Mesothelial cell of epicardium (in vitro differentiated cells): Measurements from ENCODE around the gene SNORC. TPM values are rescaled to one million over a fixed set of nuclear protein-coding genes. Genes with fewer than 3 reads are reported as not detected.

ENCODE experiments used
- DNase-seq, 2 experiments: peaks; one replicate each; pipeline ENCODE4 v3.0.0; 2021; ENCODE audit warnings: low spot score in 2 of 2; ENCODE audit not compliant: unreplicated experiment in 2 of 2
- H3K27ac Mint-ChIP-seq: 2 replicates; pipeline ENCODE4 v1.8.0; 2021; ENCODE audit warnings: mixed read lengths
- H3K27me3 Mint-ChIP-seq: 2 replicates; pipeline ENCODE4 v1.8.0; 2021; ENCODE audit warnings: low read depth, mixed read lengths
- H3K36me3 Mint-ChIP-seq: 2 replicates; pipeline ENCODE4 v1.8.0; 2021; ENCODE audit warnings: mixed read lengths
- H3K4me1 Mint-ChIP-seq: 2 replicates; pipeline ENCODE4 v1.8.0; 2021; ENCODE audit warnings: mixed read lengths
- H3K4me3 Mint-ChIP-seq: 2 replicates; pipeline ENCODE4 v1.8.0; 2021; ENCODE audit warnings: mild to moderate bottlenecking, moderate library complexity, mixed read lengths
- H3K9me3 Mint-ChIP-seq: 2 replicates; pipeline ENCODE4 v1.8.0; 2021; ENCODE audit warnings: mixed read lengths
- CTCF ChIP-seq: fragments of 200-600 bp; sonication (generic); IDR thresholded peaks from one replicate; pipeline ENCODE4 v1.5.0; 2021; ENCODE audit warnings: antibody characterized with exemption; ENCODE audit not compliant: unreplicated experiment
- total RNA-seq: library from RNA; stranded (reverse); gene quantifications from 3 replicates; pipeline ENCODE4 v1.2.1, GENCODE V29; 2021

The SNORC gene
- total RNA-seq, 1 donor from 2014 or later: 4.1 TPM

- no peaks in the 10 kb centered on the region for H3K9me3 Mint-ChIP-seq
- no peaks in the 10 kb centered on the region for H3K36me3 Mint-ChIP-seq
- peaks cover 3% of the 10 kb centered on the region for H3K4me1 Mint-ChIP-seq
- H3K4me3 Mint-ChIP-seq: peak overlapping the region; percentile 60
- no peak for DNase-seq
- peaks cover 17% of the 10 kb centered on the region for H3K27me3 Mint-ChIP-seq
- no peak for TF ChIP-seq CTCF
- no peak overlapping the region for H3K27ac Mint-ChIP-seq
Measured at GRCh38 chr2:232876978-232877441, 6.9 kb downstream of the SNORC start.

- no peaks in the 10 kb centered on the region for H3K9me3 Mint-ChIP-seq
- no peak for DNase-seq
- peak overlapping the region; percentile 60 for H3K4me3 Mint-ChIP-seq
- TF ChIP-seq CTCF: no peak
- H3K27ac Mint-ChIP-seq: no peak overlapping the region
- H3K27me3 Mint-ChIP-seq: peaks cover 17% of the 10 kb centered on the region
- H3K4me1 Mint-ChIP-seq: peaks cover 3% of the 10 kb centered on the region
- H3K36me3 Mint-ChIP-seq: no peaks in the 10 kb centered on the region
Measured at GRCh38 chr2:232877940-232878511, 8.0 kb downstream of the SNORC start.

GRCh38 chr2:232878855-232879617 lies 9.0 kb downstream of the SNORC start:
- H3K27me3 Mint-ChIP-seq: peaks cover 17% of the 10 kb centered on the region
- no peak for DNase-seq
- H3K4me1 Mint-ChIP-seq: peaks cover 3% of the 10 kb centered on the region
- no peaks in the 10 kb centered on the region for H3K36me3 Mint-ChIP-seq
- H3K4me3 Mint-ChIP-seq: no peak overlapping the region
- H3K9me3 Mint-ChIP-seq: no peaks in the 10 kb centered on the region
- no peak for TF ChIP-seq CTCF
- no peak overlapping the region for H3K27ac Mint-ChIP-seq

- no peak for TF ChIP-seq CTCF
- H3K4me3 Mint-ChIP-seq: no peak overlapping the region
- no peak overlapping the region for H3K27ac Mint-ChIP-seq
- H3K9me3 Mint-ChIP-seq: no peaks in the 10 kb centered on the region
- peaks cover 14% of the 10 kb centered on the region for H3K27me3 Mint-ChIP-seq
- no peaks in the 10 kb centered on the region for H3K36me3 Mint-ChIP-seq
- DNase-seq: no peak
- peaks cover 3% of the 10 kb centered on the region for H3K4me1 Mint-ChIP-seq
Measured at GRCh38 chr2:232879618-232880494, 9.8 kb downstream of the SNORC start.

- Mint-ChIP-seq H3K27ac (no peak overlapping the region), H3K4me1 (peaks cover 6% of the 10 kb centered on the region), H3K27me3 (peaks cover 5% of the 10 kb centered on the region), H3K36me3 (no peaks in the 10 kb centered on the region), H3K9me3 (no peaks in the 10 kb centered on the region), H3K4me3 (no peak overlapping the region)
- no peak for TF ChIP-seq CTCF
- DNase-seq: no peak
Measured at GRCh38 chr2:232880764-232881351, 10.8 kb downstream of the SNORC start.
